ENCODE results near the gene KMT2A. TPM values are rescaled to one million over a fixed set of nuclear protein-coding genes. Genes with fewer than 3 reads are reported as not detected.

The KMT2A gene
- total and polyA plus RNA-seq, 2 donors (not counting 3 experiments of a cell fraction or from before 2014, with no cell fraction given), result 23.5 to 63.9 TPM

GRCh38 chr11:118497831-118498230 lies 61.5 kb downstream of the KMT2A start:
- no peaks in the 10 kb centered on the region for H3K27me3 ChIP-seq (ENCODE audit: control insufficient read depth in 2 of 2, insufficient read depth in 2 of 2, low read length in 2 of 2)
- intact Hi-C loops (cut with micrococcal nuclease) (no loop called here), dilution Hi-C loops (cut with MboI; ENCODE audit: extremely low pct_ligation_motif_present, low sequenced_read_pairs) (loop anchor here (25.0 kb wide), 1 partner anchor 111 kb away; no protein-coding TSS in a partner anchor)
- H3K4me2 ChIP-seq (ENCODE audit: insufficient read depth, low read length), result no peak overlapping the region
- no peaks in the 10 kb centered on the region for H3K79me2 ChIP-seq (ENCODE audit: control insufficient read depth, insufficient read depth, low read length)
- no peaks in the 10 kb centered on the region for H3K9me3 ChIP-seq (replicated peaks; ENCODE audit: control insufficient read depth, insufficient read depth, low read length)
- BruUV-seq (replicated peaks), result no TSS peak
- H3K36me3 ChIP-seq (ENCODE audit: control insufficient read depth in 2 of 2, extremely low read depth in 1 of 2, insufficient read depth in 2 of 2, low read length in 2 of 2), result peaks cover 38 to 45% of the 10 kb centered on the region in 2 experiments
- H3K9ac ChIP-seq (replicated peaks; ENCODE audit: extremely low read depth, insufficient read depth, low read length), result no peak overlapping the region
- H4K20me1 ChIP-seq (replicated peaks; ENCODE audit: control insufficient read depth, extremely low read depth, insufficient read depth, low read length), result no peaks in the 10 kb centered on the region
- H3K9me1 ChIP-seq (replicated peaks; ENCODE audit: control insufficient read depth, extremely low read depth, insufficient read depth, low read length), result no peaks in the 10 kb centered on the region
- no peak for DNase-seq (ENCODE audit: low read depth, low spot score)
- H2AFZ ChIP-seq (ENCODE audit: low read depth, low read length), result no peak overlapping the region
- no peak overlapping the region for H3K27ac ChIP-seq (ENCODE audit: insufficient read depth, low read depth, low read length)
- no peak for FAIRE-seq
- H3K4me1 ChIP-seq (ENCODE audit: control insufficient read depth, extremely low read depth, insufficient read depth, low read length), result no peaks in the 10 kb centered on the region
- no peak overlapping the region for H3K4me3 ChIP-seq (replicated peaks in 1 of 3; ENCODE audit: insufficient read depth in 1 of 3, low read depth in 1 of 3, low read length in 3 of 3)
- CTCF ChIA-PET, result interaction anchor here (1.3 kb wide), 1 partner anchor 95 kb away, joined by 4 read pairs; no protein-coding TSS in a partner anchor
- TF ChIP-seq MYC (IDR thresholded peaks at IDR 0.05; ENCODE audit: low read depth, low read length) (no peak), MAX (IDR thresholded peaks at IDR 0.05; ENCODE audit: insufficient read depth, insufficient read length) (no peak), EZH2 (IDR thresholded peaks at IDR 0.05; ENCODE audit: borderline replicate concordance, low read depth, low read length, severe bottlenecking) (no peak), POLR2AphosphoS5 (IDR thresholded peaks at IDR 0.05; ENCODE audit: insufficient read depth, low read depth, low read length) (no peak), GATA2 (IDR thresholded peaks at IDR 0.05; ENCODE audit: insufficient read depth, insufficient read length, low read depth, low read length) (no peak), CTCF (IDR thresholded peaks at IDR 0.05; ENCODE audit: extremely low read depth in 1 of 2, insufficient read depth in 1 of 2, low read depth in 1 of 2, low read length in 2 of 2) (no peak), JUN (IDR thresholded peaks at IDR 0.05; ENCODE audit: borderline replicate concordance, insufficient read depth, insufficient read length, low read depth) (no peak), POLR2A (IDR thresholded peaks at IDR 0.05; ENCODE audit: low read depth, low read length) (no peak), FOS (IDR thresholded peaks at IDR 0.05; ENCODE audit: borderline replicate concordance, insufficient read depth, low read length) (no peak)
- POLR2A ChIA-PET, result no interaction called here
